ENCODE results near the gene DOP1A. TPM values are rescaled to one million over a fixed set of nuclear protein-coding genes. Genes with fewer than 3 reads are reported as not detected.

The DOP1A gene
- total RNA-seq, 6 donors from 2014 or later, result 20.0 to 51.6 (median 25.7) TPM

DNA sequence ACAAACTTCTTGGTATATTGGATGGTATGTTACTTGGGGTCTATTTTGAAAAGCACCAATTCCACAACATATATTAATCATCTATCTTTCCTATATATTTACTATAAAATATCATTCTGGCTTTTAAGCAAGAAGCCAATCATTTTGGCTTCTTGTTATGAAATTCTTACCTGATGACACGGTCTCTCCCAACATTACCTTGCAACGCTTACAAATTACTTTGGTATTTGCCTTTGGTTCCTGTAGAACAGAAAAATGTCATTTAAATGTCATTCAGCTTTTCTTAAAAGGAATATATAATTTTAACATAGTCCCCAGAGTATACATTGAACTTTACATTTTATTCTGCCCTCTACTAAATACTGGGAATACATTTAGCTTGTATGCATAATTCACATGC is 29.2 kb upstream of the DOP1A start:
- no peak for ATAC-seq (ENCODE audit: low FRiP score in 2 of 2)
- TF ChIP-seq, protein P1, sequence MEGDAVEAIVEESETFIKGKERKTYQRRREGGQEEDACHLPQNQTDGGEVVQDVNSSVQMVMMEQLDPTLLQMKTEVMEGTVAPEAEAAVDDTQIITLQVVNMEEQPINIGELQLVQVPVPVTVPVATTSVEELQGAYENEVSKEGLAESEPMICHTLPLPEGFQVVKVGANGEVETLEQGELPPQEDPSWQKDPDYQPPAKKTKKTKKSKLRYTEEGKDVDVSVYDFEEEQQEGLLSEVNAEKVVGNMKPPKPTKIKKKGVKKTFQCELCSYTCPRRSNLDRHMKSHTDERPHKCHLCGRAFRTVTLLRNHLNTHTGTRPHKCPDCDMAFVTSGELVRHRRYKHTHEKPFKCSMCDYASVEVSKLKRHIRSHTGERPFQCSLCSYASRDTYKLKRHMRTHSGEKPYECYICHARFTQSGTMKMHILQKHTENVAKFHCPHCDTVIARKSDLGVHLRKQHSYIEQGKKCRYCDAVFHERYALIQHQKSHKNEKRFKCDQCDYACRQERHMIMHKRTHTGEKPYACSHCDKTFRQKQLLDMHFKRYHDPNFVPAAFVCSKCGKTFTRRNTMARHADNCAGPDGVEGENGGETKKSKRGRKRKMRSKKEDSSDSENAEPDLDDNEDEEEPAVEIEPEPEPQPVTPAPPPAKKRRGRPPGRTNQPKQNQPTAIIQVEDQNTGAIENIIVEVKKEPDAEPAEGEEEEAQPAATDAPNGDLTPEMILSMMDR (IDR thresholded peaks at IDR 0.05), result no peak
- TF ChIP-seq POLR2A (IDR thresholded peaks at IDR 0.05), result no peak
- TF ChIP-seq EP300 (IDR thresholded peaks at IDR 0.05), result no peak
- no peak for TF ChIP-seq POLR2AphosphoS5 (IDR thresholded peaks at IDR 0.05)

DNA sequence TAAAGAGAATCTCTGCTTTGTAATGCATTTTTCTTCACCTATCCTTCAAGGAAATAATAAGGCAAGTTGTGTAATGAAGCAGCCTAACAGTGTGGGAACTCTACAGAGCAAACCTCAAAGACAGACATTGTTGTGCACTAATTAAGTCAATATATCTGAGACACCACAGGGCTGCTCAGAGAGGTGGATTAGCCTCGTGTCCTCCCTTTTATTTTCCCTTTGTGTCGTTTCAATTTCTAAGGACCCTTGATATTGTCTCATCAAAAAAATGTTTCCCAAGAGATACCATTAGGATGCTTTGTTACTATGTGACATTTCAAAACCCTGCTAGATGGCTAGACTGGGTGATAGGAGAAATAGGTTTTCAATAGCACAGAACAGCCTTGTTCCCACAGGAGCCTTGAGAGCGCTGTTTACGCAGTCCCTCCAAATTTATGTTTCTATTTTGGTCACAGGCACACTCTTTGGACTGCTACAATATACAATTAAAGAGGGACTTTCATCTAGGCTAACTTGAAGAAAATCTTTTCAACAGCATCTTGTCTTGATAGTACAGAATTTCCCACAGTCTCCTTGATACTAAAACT is 24.9 kb upstream of the DOP1A start:
- Histone ChIP-seq H3K27ac (no peak overlapping the region), H3K27me3 (no peaks in the 10 kb centered on the region), H3K36me3 (no peaks in the 10 kb centered on the region), H3K4me1 (no peaks in the 10 kb centered on the region), H3K9me3 (no peaks in the 10 kb centered on the region), H3K4me3 (no peak overlapping the region)
- DNase-seq, result no peak
- no peak for ATAC-seq (ENCODE audit: low FRiP score in 2 of 2)
- 83 to 89% methylated on average over 4 of the region's 4 CpGs for WGBS, 2 donors
- TF ChIP-seq POLR2AphosphoS5 (IDR thresholded peaks at IDR 0.05) (no peak), POLR2A (IDR thresholded peaks at IDR 0.05) (no peak), EP300 (IDR thresholded peaks at IDR 0.05) (no peak)
- TF ChIP-seq, protein P1 (IDR thresholded peaks at IDR 0.05), result no peak

More for the DNA sequence above, 29.2 kb upstream of the DOP1A start:
- Histone ChIP-seq H3K9me3 (no peaks in the 10 kb centered on the region), H3K27ac (no peak overlapping the region), H3K4me3 (no peak overlapping the region), H3K36me3 (no peaks in the 10 kb centered on the region), H3K4me1 (no peaks in the 10 kb centered on the region), H3K27me3 (no peaks in the 10 kb centered on the region)
- no peak for DNase-seq
- 90 to 97% methylated on average over 2 of the region's 2 CpGs for WGBS, 2 donors

DNA sequence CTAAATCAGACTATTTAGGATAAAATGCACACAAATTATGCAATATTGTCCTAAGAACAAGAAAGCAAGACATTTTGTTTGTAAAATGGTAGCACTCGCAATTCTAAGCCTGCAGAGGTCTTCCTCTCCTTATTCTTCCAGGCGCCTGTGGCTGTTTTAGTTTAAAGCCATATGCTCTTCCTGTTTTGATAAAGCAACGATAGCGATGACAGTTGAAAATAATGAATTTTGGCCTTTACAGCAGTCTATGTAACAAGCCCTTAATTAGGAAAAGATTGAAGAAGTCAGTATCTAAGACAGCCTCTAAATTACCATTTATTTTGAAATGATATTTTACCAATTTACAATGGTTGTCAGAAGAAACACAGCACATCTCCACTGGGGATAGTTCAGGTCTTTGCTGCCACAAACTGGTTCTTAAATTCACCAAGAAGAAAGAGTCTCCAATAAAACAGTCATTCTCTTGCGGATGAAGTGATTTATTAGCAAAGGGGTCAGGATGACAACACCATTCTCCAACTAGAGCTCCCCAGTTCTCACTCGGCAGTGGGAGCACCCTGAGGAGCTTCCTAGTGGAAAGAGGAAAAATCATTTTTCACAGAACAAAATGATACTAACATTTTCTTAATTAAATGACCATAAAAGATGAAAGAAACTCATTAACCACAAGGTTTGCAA is 23.2 kb upstream of the DOP1A start:
- Histone ChIP-seq H3K36me3 (no peaks in the 10 kb centered on the region), H3K27ac (no peak overlapping the region), H3K4me1 (no peaks in the 10 kb centered on the region), H3K9me3 (no peaks in the 10 kb centered on the region), H3K27me3 (no peaks in the 10 kb centered on the region), H3K4me3 (no peak overlapping the region)
- TF ChIP-seq POLR2A (IDR thresholded peaks at IDR 0.05) (no peak), EP300 (IDR thresholded peaks at IDR 0.05) (no peak), POLR2AphosphoS5 (IDR thresholded peaks at IDR 0.05) (no peak)
- TF ChIP-seq, protein P1 (IDR thresholded peaks at IDR 0.05), result no peak
- DNase-seq (no peak), ATAC-seq (ENCODE audit: low FRiP score in 2 of 2) (no peak)
- 80 to 81% methylated on average over 6 of the region's 6 CpGs for WGBS, 2 donors

DNA sequence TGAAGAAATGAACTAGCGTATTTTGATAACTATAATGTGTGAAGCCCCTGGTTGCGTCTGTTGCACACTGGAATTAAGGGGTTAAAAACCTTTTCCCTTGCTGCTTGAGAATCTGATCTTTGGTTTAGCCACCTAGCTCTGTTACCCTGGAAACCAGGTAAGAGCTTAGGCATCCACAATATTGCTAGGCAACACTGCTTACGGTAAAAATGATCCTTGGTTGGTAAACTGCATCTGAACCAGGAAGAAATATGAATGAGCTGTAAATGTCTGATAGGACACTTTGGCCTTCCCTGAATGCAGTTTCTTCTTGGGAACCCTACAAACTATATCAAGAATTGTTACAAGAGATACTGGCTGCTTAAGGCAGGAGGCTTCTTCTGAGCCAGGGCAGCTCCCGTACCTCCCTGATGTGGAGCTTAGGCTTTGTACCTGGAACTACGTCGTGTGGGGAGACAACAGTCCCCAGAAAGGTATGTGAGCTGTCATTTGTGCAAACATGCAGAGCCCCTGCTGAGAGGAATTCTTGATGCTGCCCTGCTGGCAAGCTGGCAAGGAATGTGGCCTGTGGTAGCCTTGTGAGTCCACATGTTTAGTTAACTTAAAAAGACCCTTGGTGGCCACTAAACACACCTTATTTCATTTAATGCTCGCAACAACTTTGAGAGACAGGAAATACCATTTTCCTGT is 20.3 kb upstream of the DOP1A start:
- no peak overlapping the region for H3K27ac ChIP-seq
- DNase-seq (no peak), ATAC-seq (ENCODE audit: low FRiP score in 2 of 2) (no peak)
- H3K27me3 ChIP-seq, result no peaks in the 10 kb centered on the region
- TF ChIP-seq POLR2AphosphoS5 (IDR thresholded peaks at IDR 0.05) (no peak), POLR2A (IDR thresholded peaks at IDR 0.05) (no peak), EP300 (IDR thresholded peaks at IDR 0.05) (no peak)
- TF ChIP-seq, protein P1 (IDR thresholded peaks at IDR 0.05), result no peak
- H3K36me3 ChIP-seq, result no peaks in the 10 kb centered on the region
- no peaks in the 10 kb centered on the region for H3K9me3 ChIP-seq
- H3K4me3 ChIP-seq, result no peak overlapping the region
- no peaks in the 10 kb centered on the region for H3K4me1 ChIP-seq
- 89 to 93% methylated on average over 5 to 7 of the region's 7 CpGs for WGBS, 2 donors
